ENCODE data around the gene RPS8. TPM values are rescaled to one million over a fixed set of nuclear protein-coding genes. Genes with fewer than 3 reads are reported as not detected.

RPS8 gene
- total RNA-seq, 1 donor = 2,421 TPM

- DNase-seq (ENCODE audit: low read depth) = no peak
- no peak overlapping the region for H3K4me3 ChIP-seq (ENCODE audit: low read depth, low read length)
- TF ChIP-seq, protein P1, sequence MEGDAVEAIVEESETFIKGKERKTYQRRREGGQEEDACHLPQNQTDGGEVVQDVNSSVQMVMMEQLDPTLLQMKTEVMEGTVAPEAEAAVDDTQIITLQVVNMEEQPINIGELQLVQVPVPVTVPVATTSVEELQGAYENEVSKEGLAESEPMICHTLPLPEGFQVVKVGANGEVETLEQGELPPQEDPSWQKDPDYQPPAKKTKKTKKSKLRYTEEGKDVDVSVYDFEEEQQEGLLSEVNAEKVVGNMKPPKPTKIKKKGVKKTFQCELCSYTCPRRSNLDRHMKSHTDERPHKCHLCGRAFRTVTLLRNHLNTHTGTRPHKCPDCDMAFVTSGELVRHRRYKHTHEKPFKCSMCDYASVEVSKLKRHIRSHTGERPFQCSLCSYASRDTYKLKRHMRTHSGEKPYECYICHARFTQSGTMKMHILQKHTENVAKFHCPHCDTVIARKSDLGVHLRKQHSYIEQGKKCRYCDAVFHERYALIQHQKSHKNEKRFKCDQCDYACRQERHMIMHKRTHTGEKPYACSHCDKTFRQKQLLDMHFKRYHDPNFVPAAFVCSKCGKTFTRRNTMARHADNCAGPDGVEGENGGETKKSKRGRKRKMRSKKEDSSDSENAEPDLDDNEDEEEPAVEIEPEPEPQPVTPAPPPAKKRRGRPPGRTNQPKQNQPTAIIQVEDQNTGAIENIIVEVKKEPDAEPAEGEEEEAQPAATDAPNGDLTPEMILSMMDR (IDR thresholded peaks at IDR 0.05; ENCODE audit: insufficient read depth, low read length) = no peak
Measured at GRCh38 chr1:44778705-44779576, 3.6 kb downstream of the RPS8 start.

DNA sequence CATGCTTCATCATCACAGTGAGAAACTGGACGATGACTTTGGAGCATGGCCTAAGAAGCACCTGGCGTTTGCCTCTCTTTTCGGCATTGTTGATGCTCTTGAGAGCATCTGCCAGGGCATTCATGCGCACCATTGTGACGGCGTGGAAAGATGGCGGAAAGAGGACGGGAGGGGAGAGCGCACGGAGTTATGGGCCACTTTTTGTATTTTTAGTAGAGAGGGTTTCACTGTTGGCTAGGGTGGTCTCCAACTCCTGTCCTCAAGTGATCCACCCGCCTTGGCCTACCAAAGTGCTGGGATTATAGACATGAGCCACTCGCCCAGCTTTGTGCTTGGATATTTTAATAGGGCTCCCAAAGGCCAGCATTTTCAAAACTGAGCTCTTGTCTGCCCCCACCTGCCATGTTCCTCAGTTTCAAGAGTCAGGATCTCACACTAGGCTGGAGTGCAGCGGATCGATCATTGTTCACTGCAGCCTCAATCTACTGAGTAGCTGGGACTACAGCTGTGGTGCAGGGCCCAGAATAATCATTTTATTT is 5.3 kb downstream of the RPS8 start:
- no peak overlapping the region for H3K4me3 ChIP-seq (ENCODE audit: low read depth, low read length)
- TF ChIP-seq, protein P1 (IDR thresholded peaks at IDR 0.05; ENCODE audit: insufficient read depth, low read length) = no peak
- no peak for DNase-seq (ENCODE audit: low read depth)

DNA sequence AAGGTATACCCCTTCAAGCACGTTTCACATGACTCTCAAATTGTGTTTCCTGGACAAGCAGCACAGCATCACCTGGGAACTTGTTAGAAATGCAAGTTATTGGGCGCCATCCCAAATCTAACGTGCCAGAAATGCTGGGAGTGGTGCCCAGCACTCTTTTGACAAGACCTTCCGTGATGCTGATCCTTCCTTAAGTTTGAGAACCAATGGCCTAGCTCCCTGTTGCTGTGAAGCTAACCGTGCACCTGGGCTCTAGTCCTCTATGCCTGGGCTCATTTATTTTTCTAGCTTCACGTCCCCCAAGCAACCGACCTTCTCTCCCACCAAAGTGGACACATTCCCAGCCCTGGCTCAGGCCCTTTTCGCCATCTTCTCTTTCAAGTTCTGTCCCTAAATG is 8.4 kb downstream of the RPS8 start:
- no peak overlapping the region for H3K4me3 ChIP-seq (ENCODE audit: low read depth, low read length)
- DNase-seq (ENCODE audit: low read depth) = peak; percentile 32
- TF ChIP-seq, protein P1 (IDR thresholded peaks at IDR 0.05; ENCODE audit: insufficient read depth, low read length) = no peak

DNA sequence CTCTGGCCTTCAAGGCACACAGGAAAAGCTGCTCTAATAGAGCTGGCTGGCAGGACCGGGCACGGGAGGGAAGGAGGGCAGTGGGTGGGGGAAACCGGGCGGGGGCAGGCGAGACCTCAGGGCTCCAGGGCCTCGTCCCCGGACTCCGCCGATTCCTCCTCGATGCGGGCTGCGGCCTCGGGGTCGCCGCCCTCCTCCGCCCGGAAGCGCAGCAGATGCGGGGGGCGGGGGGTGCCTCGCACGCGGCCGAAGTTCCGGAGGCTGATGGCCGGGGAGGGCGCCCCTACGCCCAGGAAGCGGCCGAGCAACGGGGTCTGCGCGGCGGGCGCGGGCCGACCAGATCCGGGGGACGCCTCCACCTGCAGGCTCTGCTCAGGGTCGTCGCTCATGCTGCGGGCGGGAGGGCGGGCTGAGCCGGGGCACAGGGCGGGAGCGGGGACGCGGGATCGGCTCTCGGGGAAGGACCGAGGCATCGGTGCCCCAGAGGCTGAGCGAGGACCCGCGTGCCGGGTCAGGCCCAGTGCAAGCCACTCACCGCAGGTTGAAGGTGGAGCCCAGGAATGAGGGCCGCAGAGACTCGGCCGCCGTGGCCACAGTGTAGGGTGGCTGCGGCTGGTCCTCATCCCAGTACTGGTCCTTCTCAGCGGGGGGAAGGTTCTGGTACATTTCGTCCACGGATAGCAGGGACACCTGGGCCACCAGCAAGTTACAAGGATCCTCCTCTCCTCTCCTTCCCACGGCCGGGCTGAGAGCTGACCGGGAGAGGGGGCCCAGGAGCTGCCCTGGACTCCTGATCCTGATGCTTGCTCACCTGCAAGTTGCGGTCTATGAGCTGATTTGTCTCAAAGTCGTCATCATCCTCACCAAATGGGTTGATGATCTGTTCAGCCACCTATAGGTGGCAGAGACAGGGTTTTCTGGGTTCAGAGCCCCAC is 9.0 kb downstream of the RPS8 start:
- peak overlapping the region; percentile 33 for H3K4me3 ChIP-seq (ENCODE audit: low read depth, low read length)
- TF ChIP-seq, protein P1 (IDR thresholded peaks at IDR 0.05; ENCODE audit: insufficient read depth, low read length) = peak; percentile 4
- no peak for DNase-seq (ENCODE audit: low read depth)

DNA sequence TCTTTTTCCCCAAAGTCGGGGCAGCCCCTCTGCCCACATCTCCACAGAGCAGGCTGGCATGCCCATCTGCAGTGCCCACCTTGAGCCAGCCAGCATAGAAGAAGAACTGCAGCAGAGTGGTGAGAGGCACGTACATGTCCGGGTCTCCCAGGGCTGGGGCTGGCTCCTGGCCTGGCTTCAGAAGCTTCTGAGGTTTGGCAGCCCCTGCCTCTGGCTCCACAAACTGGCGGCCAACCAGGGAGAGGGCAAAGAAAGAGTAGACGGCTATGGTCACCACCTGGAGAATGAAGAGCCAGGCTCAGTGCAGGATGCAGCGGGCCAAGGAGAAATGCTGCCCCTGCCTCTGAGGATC is 9.7 kb downstream of the RPS8 start:
- TF ChIP-seq, protein P1 (IDR thresholded peaks at IDR 0.05; ENCODE audit: insufficient read depth, low read length) = no peak
- no peak overlapping the region for H3K4me3 ChIP-seq (ENCODE audit: low read depth, low read length)
- no peak for DNase-seq (ENCODE audit: low read depth)

GRCh38 chr1:44785501-44786137 is 10.3 kb downstream of the RPS8 start:
- TF ChIP-seq, protein P1 (IDR thresholded peaks at IDR 0.05; ENCODE audit: insufficient read depth, low read length) = no peak
- peak overlapping the region; percentile 55 for H3K4me3 ChIP-seq (ENCODE audit: low read depth, low read length)
- no peak for DNase-seq (ENCODE audit: low read depth)

Measured in fibroblast of the aortic adventitia (primary cell).